ENCODE results near the gene ZXDC.

The ZXDC gene

DNA sequence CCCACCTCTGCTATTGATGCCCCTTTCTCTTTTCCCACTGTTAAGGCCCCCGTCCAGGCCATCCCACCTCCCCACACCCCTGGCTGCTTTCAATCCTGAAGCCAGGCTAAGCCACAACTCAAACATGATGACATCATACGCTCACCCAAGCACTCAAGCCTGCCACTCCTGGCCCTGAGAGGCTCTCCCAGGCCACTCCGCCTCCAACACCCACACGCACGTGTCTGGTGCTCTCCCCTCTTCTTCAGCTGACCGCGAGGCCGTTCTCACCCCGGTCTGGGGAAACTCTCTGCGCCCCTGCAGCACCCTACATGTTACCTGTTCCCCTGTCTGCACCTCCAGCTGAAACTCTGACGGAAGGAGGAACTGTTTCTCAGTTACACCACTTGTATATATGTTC is 6.2 kb downstream of the ZXDC start:
- DNase-seq (ENCODE audit: low read depth, low spot score) = no peak
- TF ChIP-seq, protein P1, sequence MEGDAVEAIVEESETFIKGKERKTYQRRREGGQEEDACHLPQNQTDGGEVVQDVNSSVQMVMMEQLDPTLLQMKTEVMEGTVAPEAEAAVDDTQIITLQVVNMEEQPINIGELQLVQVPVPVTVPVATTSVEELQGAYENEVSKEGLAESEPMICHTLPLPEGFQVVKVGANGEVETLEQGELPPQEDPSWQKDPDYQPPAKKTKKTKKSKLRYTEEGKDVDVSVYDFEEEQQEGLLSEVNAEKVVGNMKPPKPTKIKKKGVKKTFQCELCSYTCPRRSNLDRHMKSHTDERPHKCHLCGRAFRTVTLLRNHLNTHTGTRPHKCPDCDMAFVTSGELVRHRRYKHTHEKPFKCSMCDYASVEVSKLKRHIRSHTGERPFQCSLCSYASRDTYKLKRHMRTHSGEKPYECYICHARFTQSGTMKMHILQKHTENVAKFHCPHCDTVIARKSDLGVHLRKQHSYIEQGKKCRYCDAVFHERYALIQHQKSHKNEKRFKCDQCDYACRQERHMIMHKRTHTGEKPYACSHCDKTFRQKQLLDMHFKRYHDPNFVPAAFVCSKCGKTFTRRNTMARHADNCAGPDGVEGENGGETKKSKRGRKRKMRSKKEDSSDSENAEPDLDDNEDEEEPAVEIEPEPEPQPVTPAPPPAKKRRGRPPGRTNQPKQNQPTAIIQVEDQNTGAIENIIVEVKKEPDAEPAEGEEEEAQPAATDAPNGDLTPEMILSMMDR (IDR thresholded peaks at IDR 0.05; ENCODE audit: low read depth, low read length) = no peak
- in situ Hi-C loops (cut with HindIII; ENCODE audit: low sequenced_read_pairs) = no loop called here
- no peak overlapping the region for H3K4me3 ChIP-seq (ENCODE audit: low read depth, low read length)

DNA sequence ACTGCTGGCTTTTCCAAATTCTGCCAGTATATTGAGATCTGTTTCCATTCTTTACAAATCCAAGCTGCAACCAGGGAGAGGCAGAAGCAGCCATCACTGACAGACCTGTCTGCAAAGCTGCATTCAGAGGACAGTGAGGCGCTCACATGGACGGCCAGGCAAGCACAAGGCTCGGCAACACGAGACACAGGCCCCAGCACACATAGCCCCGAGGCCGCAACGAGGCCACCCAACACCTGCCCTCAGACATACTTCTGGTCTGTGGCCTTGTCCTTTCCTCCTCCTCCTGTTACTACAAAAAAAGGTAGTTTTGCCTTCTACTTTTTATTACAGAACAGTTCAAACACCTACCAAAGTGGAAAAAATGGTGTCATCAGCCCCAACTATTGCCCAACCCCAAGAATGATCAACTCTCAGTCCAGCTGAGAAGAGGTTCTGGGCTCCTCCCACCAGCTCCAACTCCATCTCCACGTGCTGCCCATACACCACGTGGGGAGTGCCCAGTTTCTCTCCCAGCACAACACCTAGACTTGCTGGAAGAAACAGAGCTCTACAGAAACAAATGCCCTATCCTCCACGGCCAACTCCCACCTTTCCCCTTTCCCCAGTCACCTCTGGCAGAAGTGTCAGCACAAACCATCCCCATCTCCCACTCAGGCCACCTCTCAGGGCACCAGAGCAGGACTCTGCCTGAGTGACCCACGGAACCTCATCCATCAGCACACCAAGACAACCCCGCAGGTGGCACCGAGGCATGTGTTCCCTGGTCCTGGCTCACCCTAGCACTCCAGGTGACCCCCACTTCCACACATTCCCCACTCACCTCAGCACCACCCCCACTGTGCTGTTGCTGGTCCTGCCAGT is 7.4 kb downstream of the ZXDC start:
- TF ChIP-seq, protein P1 (IDR thresholded peaks at IDR 0.05; ENCODE audit: low read depth, low read length) = no peak
- in situ Hi-C loops (cut with HindIII; ENCODE audit: low sequenced_read_pairs) = no loop called here
- DNase-seq (ENCODE audit: low read depth, low spot score) = no peak

DNA sequence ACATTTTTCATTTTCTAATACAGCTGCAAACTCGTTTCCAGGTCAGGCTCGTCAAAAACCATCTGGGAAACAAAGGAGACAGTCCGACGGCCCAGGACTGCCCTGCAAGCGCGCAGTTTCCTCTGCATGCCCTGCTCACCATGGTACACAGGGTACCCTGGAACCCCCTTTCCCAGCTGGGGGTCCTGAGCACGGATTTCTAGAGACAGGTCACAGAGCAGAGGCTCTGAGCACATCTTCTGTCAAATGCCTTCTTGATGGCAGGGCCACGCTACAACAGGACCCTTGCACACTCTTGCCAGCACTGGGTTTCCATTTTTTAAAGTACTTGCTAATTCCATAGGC is 8.1 kb downstream of the ZXDC start:
- DNase-seq (ENCODE audit: low read depth, low spot score) = no peak
- TF ChIP-seq, protein P1 (IDR thresholded peaks at IDR 0.05; ENCODE audit: low read depth, low read length) = no peak
- H3K4me3 ChIP-seq (ENCODE audit: low read depth, low read length) = no peak overlapping the region
- in situ Hi-C loops (cut with HindIII; ENCODE audit: low sequenced_read_pairs) = no loop called here

More for the DNA sequence above, 7.4 kb downstream of the ZXDC start:
- no peak overlapping the region for H3K4me3 ChIP-seq (ENCODE audit: low read depth, low read length)

DNA sequence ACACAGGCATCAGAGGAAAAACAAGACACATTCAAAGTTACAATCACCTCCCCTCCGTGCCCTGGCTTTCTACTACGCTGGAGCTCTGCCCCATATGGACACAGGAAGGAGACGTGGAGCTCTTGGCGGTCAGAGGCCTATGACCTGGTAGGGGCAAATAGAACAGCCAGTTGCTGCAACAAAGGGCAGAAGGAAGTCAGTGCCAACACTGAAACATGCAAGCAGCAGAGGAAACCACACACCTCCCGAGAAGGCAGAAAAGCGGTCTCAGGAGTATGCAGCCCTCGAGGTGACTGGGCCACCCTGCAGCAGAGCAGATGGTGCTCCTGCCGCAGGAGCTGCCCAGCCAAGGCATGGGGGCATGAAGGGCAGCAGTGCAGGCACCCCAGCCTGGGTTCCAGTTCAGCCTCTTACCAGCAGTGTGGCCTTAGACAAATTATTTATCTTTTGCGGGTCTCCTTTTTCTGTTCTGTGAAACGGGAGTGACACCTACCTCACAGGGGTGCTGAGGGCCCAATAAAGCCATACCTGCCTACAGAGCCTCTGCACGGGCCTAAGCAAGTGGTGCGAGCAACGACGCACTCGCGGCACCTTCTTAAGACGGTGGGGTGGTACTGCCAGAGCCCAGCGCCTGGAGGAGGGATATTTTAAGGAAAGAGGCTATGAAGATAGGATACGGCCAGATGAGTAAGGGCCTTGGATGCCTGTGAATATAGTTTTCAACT is 8.6 kb downstream of the ZXDC start:
- TF ChIP-seq, protein P1 (IDR thresholded peaks at IDR 0.05; ENCODE audit: low read depth, low read length) = no peak
- DNase-seq (ENCODE audit: low read depth, low spot score) = no peak
- H3K4me3 ChIP-seq (ENCODE audit: low read depth, low read length) = no peak overlapping the region
- in situ Hi-C loops (cut with HindIII; ENCODE audit: low sequenced_read_pairs) = no loop called here

DNA sequence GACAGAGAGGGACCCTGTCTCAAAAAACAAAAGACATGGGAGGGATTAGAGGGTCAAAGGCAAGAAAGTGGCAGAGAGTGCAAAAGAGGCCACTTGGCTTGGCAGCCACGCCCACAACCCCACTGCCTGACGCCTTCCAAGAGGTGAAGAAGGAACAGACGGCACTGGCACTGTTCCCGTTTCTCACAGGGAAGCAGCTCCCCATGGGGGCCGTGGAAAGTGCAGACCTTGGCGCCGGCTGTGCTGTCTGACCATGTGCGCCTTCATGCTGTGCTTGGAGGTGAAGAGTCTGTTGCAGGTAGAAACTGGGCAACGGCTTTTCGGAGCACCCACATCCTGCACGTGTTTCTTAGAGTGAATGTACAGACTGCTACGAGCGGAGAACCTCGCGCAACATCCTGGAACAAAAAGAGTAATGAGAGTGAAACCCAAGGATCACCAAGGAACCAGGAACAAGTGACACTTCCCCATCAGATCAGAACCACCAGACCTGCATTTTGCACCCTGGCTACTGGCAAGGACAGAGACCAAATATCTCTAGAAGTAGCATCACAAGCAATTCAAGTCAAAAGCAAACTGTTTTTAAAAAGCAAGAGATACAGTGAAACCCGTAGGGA is 9.7 kb downstream of the ZXDC start:
- no peak overlapping the region for H3K4me3 ChIP-seq (ENCODE audit: low read depth, low read length)
- in situ Hi-C loops (cut with HindIII; ENCODE audit: low sequenced_read_pairs) = no loop called here
- TF ChIP-seq, protein P1 (IDR thresholded peaks at IDR 0.05; ENCODE audit: low read depth, low read length) = no peak
- DNase-seq (ENCODE audit: low read depth, low spot score) = no peak

DNA sequence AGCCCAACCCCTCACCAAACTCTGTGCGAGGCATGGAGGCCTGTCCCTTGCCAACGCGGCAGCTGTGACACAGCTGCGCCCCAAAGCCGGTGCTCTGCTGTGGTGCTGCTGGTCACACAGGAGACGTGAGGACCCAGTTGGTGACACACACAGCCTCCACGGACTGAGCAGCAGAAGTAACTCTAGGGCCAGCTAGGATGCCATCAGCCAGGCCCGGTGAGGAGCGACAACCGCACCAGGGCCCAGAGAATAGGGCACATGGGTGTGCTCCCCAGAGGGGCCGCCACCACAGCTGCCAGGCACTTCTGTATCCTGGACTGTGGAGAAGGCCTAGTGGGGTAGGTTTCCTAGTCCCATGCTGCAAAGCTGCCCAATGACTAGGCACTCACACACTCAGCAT is 10.7 kb downstream of the ZXDC start:
- in situ Hi-C loops (cut with HindIII; ENCODE audit: low sequenced_read_pairs) = no loop called here

More for the DNA sequence above, 10.7 kb downstream of the ZXDC start:
- TF ChIP-seq, protein P1 (IDR thresholded peaks at IDR 0.05; ENCODE audit: low read depth, low read length) = no peak
- DNase-seq (ENCODE audit: low read depth, low spot score) = no peak
- no peak overlapping the region for H3K4me3 ChIP-seq (ENCODE audit: low read depth, low read length)

All from astrocyte of the spinal cord (primary cell).